ENCODE data around the gene DNM1.

GRCh38 chr9:128215491-128216409 is 12.6 kb downstream of the DNM1 start:
- TF ChIP-seq CTCF (IDR thresholded peaks at IDR 0.05) (no peak), EP300 (IDR thresholded peaks at IDR 0.05) (no peak), POLR2A (IDR thresholded peaks at IDR 0.05) (no peak), POLR2AphosphoS5 (IDR thresholded peaks at IDR 0.05) (no peak)
